ENCODE data around the gene FAM78A.

DNA sequence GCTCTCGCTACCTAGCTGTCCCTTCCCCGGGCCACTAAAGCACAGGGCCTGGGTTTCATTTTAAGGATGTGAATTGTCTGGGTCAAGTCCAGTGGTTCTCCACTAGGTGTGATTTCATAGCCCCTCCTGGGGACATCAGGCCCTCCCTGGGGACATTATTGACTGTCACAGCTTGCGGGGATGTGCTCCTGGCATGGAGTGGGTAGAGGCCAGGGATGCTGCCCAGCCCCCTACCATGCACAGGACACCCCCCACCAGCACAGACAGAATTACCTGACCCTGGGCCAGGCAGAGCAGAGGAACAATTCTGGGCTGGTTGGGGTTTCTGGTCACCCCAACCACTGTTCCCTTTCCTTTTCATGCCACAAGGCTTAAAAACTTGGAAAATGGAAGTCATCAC, 4.1 kb downstream of the FAM78A start:
- no peak for TF ChIP-seq EZH2phosphoT487 (IDR thresholded peaks at IDR 0.05; ENCODE audit: borderline replicate concordance)
- TF ChIP-seq, protein P1, sequence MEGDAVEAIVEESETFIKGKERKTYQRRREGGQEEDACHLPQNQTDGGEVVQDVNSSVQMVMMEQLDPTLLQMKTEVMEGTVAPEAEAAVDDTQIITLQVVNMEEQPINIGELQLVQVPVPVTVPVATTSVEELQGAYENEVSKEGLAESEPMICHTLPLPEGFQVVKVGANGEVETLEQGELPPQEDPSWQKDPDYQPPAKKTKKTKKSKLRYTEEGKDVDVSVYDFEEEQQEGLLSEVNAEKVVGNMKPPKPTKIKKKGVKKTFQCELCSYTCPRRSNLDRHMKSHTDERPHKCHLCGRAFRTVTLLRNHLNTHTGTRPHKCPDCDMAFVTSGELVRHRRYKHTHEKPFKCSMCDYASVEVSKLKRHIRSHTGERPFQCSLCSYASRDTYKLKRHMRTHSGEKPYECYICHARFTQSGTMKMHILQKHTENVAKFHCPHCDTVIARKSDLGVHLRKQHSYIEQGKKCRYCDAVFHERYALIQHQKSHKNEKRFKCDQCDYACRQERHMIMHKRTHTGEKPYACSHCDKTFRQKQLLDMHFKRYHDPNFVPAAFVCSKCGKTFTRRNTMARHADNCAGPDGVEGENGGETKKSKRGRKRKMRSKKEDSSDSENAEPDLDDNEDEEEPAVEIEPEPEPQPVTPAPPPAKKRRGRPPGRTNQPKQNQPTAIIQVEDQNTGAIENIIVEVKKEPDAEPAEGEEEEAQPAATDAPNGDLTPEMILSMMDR (conservative IDR thresholded peaks at IDR 0.05; ENCODE audit: low read length) = no peak
